ENCODE measurements around the gene C1orf141.
"Not testable (repeated sequence)": the region's sequence is repeated elsewhere in the genome, so short reads cannot be mapped to it uniquely, and the experiment has no call there.

Gene C1orf141

GRCh38 chr1:67077593-67077992, 57.2 kb downstream of the C1orf141 start:
- peaks cover 14% of the 10 kb centered on the region for H3K9me3 Mint-ChIP-seq
- no peaks in the 10 kb centered on the region for H3K4me1 Mint-ChIP-seq
- H3K4me3 Mint-ChIP-seq: no peak overlapping the region
- DNase-seq: no peak
- H3K36me3 Mint-ChIP-seq (ENCODE audit: low read depth): no peaks in the 10 kb centered on the region
- no peak for TF ChIP-seq CTCF (IDR thresholded peaks at IDR 0.05)
- no peaks in the 10 kb centered on the region for H3K27me3 Mint-ChIP-seq (ENCODE audit: low read depth, poor library complexity)
- H3K27ac Mint-ChIP-seq: no peak overlapping the region

GRCh38 chr1:67072749-67073148, 62.0 kb downstream of the C1orf141 start:
- H3K27me3 Mint-ChIP-seq (ENCODE audit: low read depth, poor library complexity): no peaks in the 10 kb centered on the region
- TF ChIP-seq CTCF (IDR thresholded peaks at IDR 0.05): no peak
- no peak overlapping the region for H3K4me3 Mint-ChIP-seq
- no peaks in the 10 kb centered on the region for H3K4me1 Mint-ChIP-seq
- peaks cover 5% of the 10 kb centered on the region for H3K36me3 Mint-ChIP-seq (ENCODE audit: low read depth)
- peaks cover 43% of the 10 kb centered on the region for H3K9me3 Mint-ChIP-seq
- no peak for DNase-seq
- H3K27ac Mint-ChIP-seq: no peak overlapping the region

GRCh38 chr1:67067655-67068054, 67.1 kb downstream of the C1orf141 start:
- not testable (repeated sequence) for H3K4me1 Mint-ChIP-seq; DNase-seq; H3K27ac Mint-ChIP-seq; H3K36me3 Mint-ChIP-seq (ENCODE audit: low read depth); H3K4me3 Mint-ChIP-seq; H3K27me3 Mint-ChIP-seq (ENCODE audit: low read depth, poor library complexity)
- peaks cover 48% of the 10 kb centered on the region for H3K9me3 Mint-ChIP-seq

GRCh38 chr1:67062412-67062811, 72.4 kb downstream of the C1orf141 start:
- no peak overlapping the region for H3K27ac Mint-ChIP-seq
- peaks cover 9% of the 10 kb centered on the region for H3K9me3 Mint-ChIP-seq
- peaks cover 4% of the 10 kb centered on the region for H3K36me3 Mint-ChIP-seq (ENCODE audit: low read depth)
- H3K27me3 Mint-ChIP-seq (ENCODE audit: low read depth, poor library complexity): peaks cover 19% of the 10 kb centered on the region
- no peaks in the 10 kb centered on the region for H3K4me1 Mint-ChIP-seq
- no peak overlapping the region for H3K4me3 Mint-ChIP-seq
- no peak for DNase-seq
- TF ChIP-seq CTCF (IDR thresholded peaks at IDR 0.05): no peak

GRCh38 chr1:67061266-67061665, 73.5 kb downstream of the C1orf141 start:
- no peak for DNase-seq
- TF ChIP-seq CTCF (IDR thresholded peaks at IDR 0.05): no peak
- no peaks in the 10 kb centered on the region for H3K4me1 Mint-ChIP-seq
- no peaks in the 10 kb centered on the region for H3K36me3 Mint-ChIP-seq (ENCODE audit: low read depth)
- no peak overlapping the region for H3K27ac Mint-ChIP-seq
- H3K4me3 Mint-ChIP-seq: no peak overlapping the region
- no peaks in the 10 kb centered on the region for H3K9me3 Mint-ChIP-seq
- peaks cover 14% of the 10 kb centered on the region for H3K27me3 Mint-ChIP-seq (ENCODE audit: low read depth, poor library complexity)

- H3K27me3 Mint-ChIP-seq (ENCODE audit: low read depth, poor library complexity): peaks cover 14% of the 10 kb centered on the region
- no peaks in the 10 kb centered on the region for H3K9me3 Mint-ChIP-seq
- no peaks in the 10 kb centered on the region for H3K36me3 Mint-ChIP-seq (ENCODE audit: low read depth)
- no peak overlapping the region for H3K27ac Mint-ChIP-seq
- no peak overlapping the region for H3K4me3 Mint-ChIP-seq
- TF ChIP-seq CTCF (IDR thresholded peaks at IDR 0.05): no peak
- peaks cover 4% of the 10 kb centered on the region for H3K4me1 Mint-ChIP-seq
- no peak for DNase-seq
Observed at GRCh38 chr1:67060811-67061218, 74.0 kb downstream of the C1orf141 start.

Data from nephron progenitor cell (in vitro differentiated cells).